UCSD-AML1 (cell line): Measurements from ENCODE around the gene PTCH2.

Experiments
- DNase-seq: peaks from one replicate; lab custom pipeline; 2025; ENCODE audit not compliant: unreplicated experiment; lab: John Stamatoyannopoulos, UW

Gene PTCH2

DNA sequence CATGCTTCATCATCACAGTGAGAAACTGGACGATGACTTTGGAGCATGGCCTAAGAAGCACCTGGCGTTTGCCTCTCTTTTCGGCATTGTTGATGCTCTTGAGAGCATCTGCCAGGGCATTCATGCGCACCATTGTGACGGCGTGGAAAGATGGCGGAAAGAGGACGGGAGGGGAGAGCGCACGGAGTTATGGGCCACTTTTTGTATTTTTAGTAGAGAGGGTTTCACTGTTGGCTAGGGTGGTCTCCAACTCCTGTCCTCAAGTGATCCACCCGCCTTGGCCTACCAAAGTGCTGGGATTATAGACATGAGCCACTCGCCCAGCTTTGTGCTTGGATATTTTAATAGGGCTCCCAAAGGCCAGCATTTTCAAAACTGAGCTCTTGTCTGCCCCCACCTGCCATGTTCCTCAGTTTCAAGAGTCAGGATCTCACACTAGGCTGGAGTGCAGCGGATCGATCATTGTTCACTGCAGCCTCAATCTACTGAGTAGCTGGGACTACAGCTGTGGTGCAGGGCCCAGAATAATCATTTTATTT, 62.4 kb downstream of the PTCH2 start:
- DNase-seq = no peak

DNA sequence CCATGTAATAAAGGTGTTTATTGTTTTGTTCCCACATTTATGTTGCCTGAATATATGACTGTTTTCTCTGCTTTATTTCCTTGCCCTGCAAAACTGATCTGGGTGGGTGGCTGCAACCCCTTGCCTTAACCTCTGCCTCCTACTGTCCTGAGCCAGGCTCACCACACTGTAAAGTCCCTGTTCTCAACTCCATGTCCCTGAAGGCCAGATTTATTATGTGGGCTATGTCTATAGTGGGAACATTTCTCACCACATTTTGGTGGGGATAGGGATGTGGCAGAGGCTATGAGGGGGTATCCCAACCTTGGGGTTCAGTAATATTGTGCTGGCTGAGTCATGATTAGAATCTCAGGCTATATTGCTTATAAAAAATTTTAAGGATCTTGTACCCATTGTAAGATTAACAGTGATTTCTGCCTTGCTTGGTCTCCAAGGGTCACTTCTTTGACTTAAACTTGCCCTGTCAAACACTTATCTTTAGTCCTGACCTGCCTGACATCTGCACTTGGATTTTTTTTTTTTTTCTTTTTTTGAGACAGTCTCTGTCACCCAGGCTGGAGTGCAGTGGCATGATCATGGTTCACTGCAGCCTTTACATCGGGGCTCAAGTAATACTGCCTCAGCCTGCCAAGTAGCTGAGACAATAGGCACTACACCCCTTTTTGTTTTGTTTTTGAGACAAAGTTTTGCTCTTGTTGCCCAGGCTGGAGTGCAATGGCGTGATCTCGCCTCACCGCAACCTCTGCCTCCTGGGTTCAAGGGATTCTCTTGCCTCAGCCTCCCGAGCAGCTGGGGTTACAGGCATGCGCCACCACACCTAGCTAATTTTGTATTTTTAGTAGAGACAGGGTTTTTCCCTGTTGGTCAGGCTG, 64.1 kb downstream of the PTCH2 start:
- DNase-seq = no peak

DNA sequence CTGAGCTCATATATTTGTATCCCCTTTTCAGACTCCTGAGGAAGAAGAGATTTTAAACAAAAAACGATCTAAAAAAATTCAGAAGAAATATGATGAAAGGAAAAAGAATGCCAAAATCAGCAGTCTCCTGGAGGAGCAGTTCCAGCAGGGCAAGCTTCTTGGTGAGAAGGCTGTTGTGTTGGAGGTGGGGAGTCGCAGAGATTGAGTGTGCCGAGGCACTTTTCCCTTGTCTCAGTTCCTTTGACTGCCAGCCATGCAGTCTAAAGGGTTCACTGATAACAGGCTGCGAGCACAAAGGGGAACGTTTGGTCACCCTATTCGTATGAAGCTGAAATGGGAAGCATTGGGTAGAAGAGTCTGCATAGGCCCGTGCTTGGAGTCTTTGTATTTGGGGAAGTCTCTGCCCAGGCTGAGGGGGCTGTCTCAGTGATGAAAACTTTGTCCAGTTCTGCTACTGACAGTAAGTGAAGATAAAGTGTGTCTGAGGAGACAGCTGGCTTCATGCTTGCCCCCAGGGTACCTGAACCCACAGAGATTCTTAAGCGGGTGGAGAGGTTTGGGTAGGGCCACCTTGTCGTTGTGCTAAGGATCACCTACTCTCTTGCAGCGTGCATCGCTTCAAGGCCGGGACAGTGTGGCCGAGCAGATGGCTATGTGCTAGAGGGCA, 65.0 kb downstream of the PTCH2 start:
- DNase-seq = no peak

DNA sequence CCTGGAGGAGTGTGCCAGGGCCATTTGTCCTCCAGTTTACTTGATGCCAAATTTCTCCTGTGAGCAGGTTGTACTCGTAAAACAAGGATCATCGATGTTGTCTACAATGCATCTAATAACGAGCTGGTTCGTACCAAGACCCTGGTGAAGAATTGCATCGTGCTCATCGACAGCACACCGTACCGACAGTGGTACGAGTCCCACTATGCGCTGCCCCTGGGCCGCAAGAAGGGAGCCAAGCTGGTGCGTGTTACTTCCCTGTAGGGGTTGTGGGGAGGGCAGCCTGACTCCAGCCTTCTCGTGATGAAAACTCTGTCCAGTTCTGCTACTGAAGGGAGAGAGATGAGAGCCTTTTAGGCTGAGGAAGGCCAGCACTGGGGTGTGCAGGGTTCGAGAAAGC, 65.5 kb downstream of the PTCH2 start:
- no peak for DNase-seq

DNA sequence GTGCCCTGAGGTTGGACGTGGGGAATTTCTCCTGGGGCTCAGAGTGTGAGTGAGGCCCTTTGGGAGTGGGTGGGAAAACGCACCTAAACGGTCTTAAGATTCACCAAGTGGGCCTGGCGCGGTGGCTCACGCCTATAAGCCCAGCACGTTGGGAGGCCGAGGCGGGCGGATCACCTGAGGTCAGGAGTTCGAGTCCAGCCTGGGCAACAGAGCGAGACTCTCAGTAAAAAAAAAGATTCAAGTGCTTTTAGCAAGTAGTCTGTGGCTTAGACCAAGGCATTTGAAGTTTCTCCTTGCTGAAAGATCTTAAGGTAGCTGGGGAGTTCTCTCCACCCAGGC, 66.4 kb downstream of the PTCH2 start:
- no peak for DNase-seq

DNA sequence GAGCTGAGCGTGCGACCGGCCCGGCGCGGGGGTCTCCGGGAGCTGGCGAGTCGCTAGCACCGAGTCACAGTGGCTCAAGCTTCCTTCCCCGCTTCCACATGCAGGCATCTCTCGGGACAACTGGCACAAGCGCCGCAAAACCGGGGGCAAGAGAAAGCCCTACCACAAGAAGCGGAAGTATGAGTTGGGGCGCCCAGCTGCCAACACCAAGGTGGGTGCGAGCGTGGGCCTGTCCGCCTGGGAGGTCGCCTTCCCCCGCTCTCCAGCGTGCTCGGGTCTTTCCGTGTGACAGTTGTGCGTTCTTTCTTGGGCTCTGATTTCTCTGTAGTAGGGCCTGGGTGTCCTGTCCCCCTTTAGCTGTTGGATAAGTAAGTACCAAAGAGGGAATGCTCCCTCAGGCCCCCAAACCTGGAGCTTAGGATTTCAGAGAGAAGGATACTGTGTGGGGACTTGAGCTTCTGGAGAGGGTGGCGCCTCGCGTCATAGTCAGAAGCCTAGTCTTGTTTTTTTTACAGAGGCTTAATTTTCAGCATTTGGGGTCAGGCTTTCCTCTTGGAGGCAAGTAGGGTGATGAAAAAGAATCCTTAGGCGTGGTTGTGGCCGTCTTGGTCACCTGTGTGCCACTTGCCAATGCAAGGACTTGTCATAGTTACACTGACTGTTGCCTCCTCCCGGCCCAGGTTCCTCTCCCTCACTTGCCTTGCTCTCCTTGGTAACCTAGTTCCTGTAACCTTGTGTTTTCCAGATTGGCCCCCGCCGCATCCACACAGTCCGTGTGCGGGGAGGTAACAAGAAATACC, 66.9 kb downstream of the PTCH2 start:
- DNase-seq = peak; percentile 52

DNA sequence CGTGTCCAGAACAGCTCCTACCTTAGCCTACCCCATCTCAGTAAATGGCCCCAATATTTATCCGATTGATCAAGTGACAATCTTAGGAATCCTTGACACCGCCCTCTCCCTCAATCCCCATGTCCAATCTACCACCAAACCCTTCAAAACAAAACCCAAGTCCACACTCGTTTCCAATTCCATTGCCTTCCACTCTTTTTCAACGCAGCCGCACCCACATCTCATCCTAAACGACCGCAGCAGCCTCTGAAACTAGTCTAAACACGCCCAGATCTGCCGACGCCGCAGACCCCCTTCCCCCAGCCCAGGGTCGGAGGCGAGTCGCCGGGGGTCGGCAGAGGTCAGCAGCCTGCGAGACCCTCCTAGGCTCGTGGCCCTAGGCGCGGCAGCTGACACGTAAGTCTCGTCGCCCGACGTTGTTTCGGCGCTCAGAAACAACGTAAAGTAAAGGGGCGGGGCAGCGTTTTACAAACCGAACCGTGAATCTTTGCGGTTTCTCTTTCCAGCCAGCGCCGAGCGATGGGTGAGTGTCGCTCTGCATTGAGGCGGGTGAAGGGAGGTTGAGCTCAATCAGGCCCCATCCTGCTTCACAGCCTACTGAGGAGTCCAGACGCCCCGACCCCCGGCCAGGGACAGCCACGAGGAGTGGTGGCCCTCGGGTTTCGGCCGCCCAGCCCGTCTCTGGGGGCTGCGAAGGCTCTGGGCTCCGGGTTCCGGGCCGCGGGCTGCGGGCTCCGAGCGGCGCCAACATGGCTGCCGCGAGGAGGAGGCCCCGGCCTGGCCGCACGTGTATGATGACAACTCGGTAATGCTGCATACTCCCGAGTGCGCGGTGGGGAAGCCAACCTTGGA, 67.7 kb downstream of the PTCH2 start, which contains the start of gene RPS8:
Gene RPS8 (plus strand): TSS at position 463 of the 852 bp plus-strand sequence. CDS start 57 bp downstream, at position 520.
- peak; percentile 91 for DNase-seq
